Upper lobe of right lung (tissue), 1 donor: ENCODE results near the gene CDK14. TPM values are rescaled to one million over a fixed set of nuclear protein-coding genes. Genes with fewer than 3 reads are reported as not detected.

Source experiments
- ATAC-seq: fragments of 200-7000 bp; cut with Tn5 transposase; one replicate; pipeline ENCODE4 v1.9.1; 2020; ENCODE audit warnings: mild to moderate bottlenecking, moderate library complexity
- DNase-seq: peaks from one replicate; pipeline ENCODE4 v3.0.0-alpha.2; 2020
- H3K27ac ChIP-seq: fragments of 200-600 bp; one replicate; pipeline ENCODE4 v1.8.0; 2022
- H3K27me3 ChIP-seq: fragments of 200-600 bp; one replicate; pipeline ENCODE4 v1.8.0; 2022; ENCODE audit warnings: mild to moderate bottlenecking
- H3K36me3 ChIP-seq: fragments of 200-600 bp; one replicate; pipeline ENCODE4 v1.8.0; 2022
- H3K4me1 ChIP-seq: fragments of 200-600 bp; one replicate; pipeline ENCODE4 v1.8.0; 2022
- H3K4me3 ChIP-seq: fragments of 200-600 bp; one replicate; pipeline ENCODE4 v1.8.0; 2022; ENCODE audit warnings: mild to moderate bottlenecking
- H3K9me3 ChIP-seq: fragments of 200-600 bp; one replicate; pipeline ENCODE4 v1.8.0; 2022
- CTCF ChIP-seq: fragments of 200-600 bp; IDR thresholded peaks from one replicate; pipeline ENCODE4 v1.8.0; 2022; ENCODE audit warnings: antibody characterized with exemption
- intact Hi-C: fragments of 100-400 bp; cut with DNase I; formaldehyde crosslinking; loops from one replicate; pipeline ENCODE4 v1.11.0; 2022
- total RNA-seq: library from RNA; stranded (reverse); fragmentation: NEBNext Ultra II Directional; extraction: Animal tissue kit (Norgen Biotek cat#: 25700); gene quantifications from one replicate; pipeline ENCODE4 v1.2.1, GENCODE V29; 2021
- donor health status: DM: no; HTN: yes; CAD: no; lungs with severe emphysema.

The CDK14 gene
- total RNA-seq, 1 donor from 2014 or later, result 47.2 TPM

GRCh38 chr7:90710466-90710850, 114.3 kb downstream of the CDK14 start:
- Histone ChIP-seq H3K4me1 (peaks cover 5% of the 10 kb centered on the region), H3K9me3 (no peaks in the 10 kb centered on the region), H3K27ac (no peak overlapping the region), H3K27me3 (no peaks in the 10 kb centered on the region), H3K4me3 (no peak overlapping the region), H3K36me3 (no peaks in the 10 kb centered on the region)
- ATAC-seq (no peak), DNase-seq (no peak)
- TF ChIP-seq CTCF, result no peak
- intact Hi-C loops, result no loop called here

- Histone ChIP-seq H3K9me3 (no peaks in the 10 kb centered on the region), H3K27ac (no peak overlapping the region), H3K4me1 (no peaks in the 10 kb centered on the region), H3K4me3 (no peak overlapping the region), H3K36me3 (no peaks in the 10 kb centered on the region), H3K27me3 (no peaks in the 10 kb centered on the region)
- DNase-seq, result no peak
- ATAC-seq, result no peak
- intact Hi-C loops, result no loop called here
- no peak for TF ChIP-seq CTCF
Measured at GRCh38 chr7:90713628-90714027, 117.5 kb downstream of the CDK14 start.

GRCh38 chr7:90715067-90715466, 118.9 kb downstream of the CDK14 start:
- intact Hi-C loops, result no loop called here
- H3K27ac ChIP-seq, result no peak overlapping the region

GRCh38 chr7:90717296-90718060, 121.4 kb downstream of the CDK14 start:
- intact Hi-C loops, result no loop called here
- H3K4me1 ChIP-seq, result no peaks in the 10 kb centered on the region
- no peak for TF ChIP-seq CTCF
- DNase-seq, result no peak
- H3K27ac ChIP-seq, result no peak overlapping the region
- H3K36me3 ChIP-seq, result no peaks in the 10 kb centered on the region
- H3K4me3 ChIP-seq, result no peak overlapping the region
- H3K27me3 ChIP-seq, result no peaks in the 10 kb centered on the region
- no peak for ATAC-seq
- H3K9me3 ChIP-seq, result no peaks in the 10 kb centered on the region

More at GRCh38 chr7:90715067-90715466, 118.9 kb downstream of the CDK14 start:
- Histone ChIP-seq H3K9me3 (no peaks in the 10 kb centered on the region), H3K27me3 (no peaks in the 10 kb centered on the region), H3K36me3 (no peaks in the 10 kb centered on the region), H3K4me1 (no peaks in the 10 kb centered on the region), H3K4me3 (no peak overlapping the region)
- TF ChIP-seq CTCF, result no peak
- DNase-seq (no peak), ATAC-seq (no peak)

- no peaks in the 10 kb centered on the region for H3K27me3 ChIP-seq
- H3K9me3 ChIP-seq, result no peaks in the 10 kb centered on the region
- H3K36me3 ChIP-seq, result no peaks in the 10 kb centered on the region
- H3K4me3 ChIP-seq, result no peak overlapping the region
- no peak for TF ChIP-seq CTCF
- ATAC-seq (no peak), DNase-seq (no peak)
- H3K27ac ChIP-seq, result no peak overlapping the region
- H3K4me1 ChIP-seq, result no peaks in the 10 kb centered on the region
- intact Hi-C loops, result no loop called here
Measured at GRCh38 chr7:90719155-90719554, 123.0 kb downstream of the CDK14 start.
